BJ (cell line): ENCODE measurements around the gene ZNF483. TPM values are rescaled to one million over a fixed set of nuclear protein-coding genes. Genes with fewer than 3 reads are reported as not detected.
"Not testable (repeated sequence)": the region's sequence is repeated elsewhere in the genome, so short reads cannot be mapped to it uniquely, and the experiment has no call there.

Experiments used
- CTCF ChIA-PET: fragments of 350-600 bp; formaldehyde crosslinking; extraction: SDS; loops from one replicate; lab custom pipeline; 2021; ENCODE audit warnings: antibody characterized with exemption, inconsistent platforms; lab: Yijun Ruan, JAX
- POLR2A ChIA-PET: fragments of 300-600 bp; sonication (Branson Sonifier 250); formaldehyde crosslinking; extraction: SDS; loops from one replicate; lab custom pipeline; 2021; ENCODE audit warnings: antibody characterized with exemption; lab: Charles Lee
- DNase-seq: peaks from one replicate; pipeline ENCODE4 v3.0.0-alpha.2; 2011; ENCODE audit warnings: low read depth
- H3K27me3 ChIP-seq: 2 replicates; pipeline ENCODE4 v1.6.0; 2011; ENCODE audit warnings: low read length; ENCODE audit not compliant: control insufficient read depth, insufficient read depth
- H3K36me3 ChIP-seq: 2 replicates; pipeline ENCODE4 v1.5.1; 2011; ENCODE audit warnings: low read length; ENCODE audit not compliant: control insufficient read depth, insufficient read depth
- H3K4me3 ChIP-seq: 2 replicates; pipeline ENCODE4 v1.5.1; 2011; ENCODE audit warnings: low read depth, mild to moderate bottlenecking, control low read depth, low read length
- polyA plus RNA-seq: library from polyadenylated mRNA; depleted of rRNA; stranded (reverse); fragments of >200 nt; gene quantifications from 2 replicates; pipeline ENCODE4 v1.2.3, GENCODE V29; 2011
- TF ChIP-seq, protein P1 (sequence below): IDR thresholded peaks from 2 replicates; pipeline ENCODE4 v1.5.1; 2011; ENCODE audit warnings: low read depth, mild to moderate bottlenecking, control low read depth, inconsistent platforms, low read length, moderate library complexity; ENCODE audit not compliant: insufficient read depth

Gene ZNF483
- polyA plus RNA-seq, 1 experiment, result 0.70 TPM

DNA sequence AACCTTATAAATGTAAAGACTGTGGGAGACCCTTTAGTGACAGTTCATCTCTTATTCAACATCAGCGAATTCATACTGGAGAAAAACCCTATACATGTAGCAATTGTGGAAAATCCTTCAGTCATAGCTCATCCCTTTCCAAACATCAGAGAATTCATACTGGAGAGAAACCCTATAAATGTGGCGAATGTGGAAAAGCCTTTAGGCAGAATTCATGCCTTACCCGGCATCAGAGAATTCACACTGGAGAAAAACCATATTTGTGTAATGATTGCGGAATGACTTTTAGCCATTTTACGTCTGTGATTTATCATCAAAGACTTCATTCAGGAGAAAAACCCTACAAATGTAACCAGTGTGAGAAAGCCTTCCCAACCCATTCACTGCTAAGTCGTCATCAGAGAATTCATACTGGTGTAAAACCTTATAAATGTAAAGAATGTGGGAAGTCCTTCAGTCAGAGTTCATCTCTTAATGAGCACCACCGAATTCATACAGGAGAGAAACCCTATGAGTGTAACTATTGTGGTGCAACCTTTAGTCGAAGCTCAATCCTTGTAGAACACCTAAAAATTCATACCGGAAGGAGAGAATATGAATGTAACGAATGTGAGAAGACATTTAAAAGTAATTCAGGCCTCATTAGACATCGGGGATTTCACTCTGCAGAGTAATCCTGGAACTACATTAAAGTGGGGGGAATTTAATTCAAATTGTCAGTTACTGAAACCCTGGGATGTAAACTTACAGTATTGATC lies 17.7 kb downstream of the ZNF483 start:
- ChIA-PET CTCF (no interaction called here), POLR2A (no interaction called here)
- Histone ChIP-seq H3K4me3 (no peak overlapping the region), H3K27me3 (no peaks in the 10 kb centered on the region), H3K36me3 (no peaks in the 10 kb centered on the region)
- TF ChIP-seq, protein P1, sequence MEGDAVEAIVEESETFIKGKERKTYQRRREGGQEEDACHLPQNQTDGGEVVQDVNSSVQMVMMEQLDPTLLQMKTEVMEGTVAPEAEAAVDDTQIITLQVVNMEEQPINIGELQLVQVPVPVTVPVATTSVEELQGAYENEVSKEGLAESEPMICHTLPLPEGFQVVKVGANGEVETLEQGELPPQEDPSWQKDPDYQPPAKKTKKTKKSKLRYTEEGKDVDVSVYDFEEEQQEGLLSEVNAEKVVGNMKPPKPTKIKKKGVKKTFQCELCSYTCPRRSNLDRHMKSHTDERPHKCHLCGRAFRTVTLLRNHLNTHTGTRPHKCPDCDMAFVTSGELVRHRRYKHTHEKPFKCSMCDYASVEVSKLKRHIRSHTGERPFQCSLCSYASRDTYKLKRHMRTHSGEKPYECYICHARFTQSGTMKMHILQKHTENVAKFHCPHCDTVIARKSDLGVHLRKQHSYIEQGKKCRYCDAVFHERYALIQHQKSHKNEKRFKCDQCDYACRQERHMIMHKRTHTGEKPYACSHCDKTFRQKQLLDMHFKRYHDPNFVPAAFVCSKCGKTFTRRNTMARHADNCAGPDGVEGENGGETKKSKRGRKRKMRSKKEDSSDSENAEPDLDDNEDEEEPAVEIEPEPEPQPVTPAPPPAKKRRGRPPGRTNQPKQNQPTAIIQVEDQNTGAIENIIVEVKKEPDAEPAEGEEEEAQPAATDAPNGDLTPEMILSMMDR, result no peak
- DNase-seq, result no peak

DNA sequence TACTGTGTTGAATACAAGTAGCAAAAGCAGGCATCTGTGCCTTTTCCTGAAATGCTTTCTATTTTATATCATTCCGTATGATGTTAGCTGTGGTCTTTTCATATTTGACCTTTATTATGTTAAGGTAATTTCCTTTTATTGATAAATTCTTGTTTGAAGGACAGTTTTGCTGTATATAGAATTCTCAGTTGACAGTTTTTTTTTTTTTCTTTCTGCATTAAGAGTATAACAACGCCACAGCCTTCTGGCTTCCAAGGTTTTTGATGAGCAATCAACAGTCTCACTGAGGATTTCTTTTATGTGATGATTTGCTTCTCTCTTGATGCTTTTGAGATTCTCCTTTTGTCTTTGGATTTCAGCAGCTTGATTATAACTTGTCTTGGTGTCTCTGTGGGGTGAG lies 23.6 kb downstream of the ZNF483 start:
- TF ChIP-seq, protein P1, result no peak
- POLR2A ChIA-PET, result no interaction called here
- Histone ChIP-seq H3K4me3 (no peak overlapping the region), H3K36me3 (no peaks in the 10 kb centered on the region), H3K27me3 (no peaks in the 10 kb centered on the region)
- no peak for DNase-seq
- CTCF ChIA-PET, result interaction anchor here (0.6 kb wide), 1 partner anchor 1017 kb away, joined by 3 read pairs; no protein-coding TSS in a partner anchor

DNA sequence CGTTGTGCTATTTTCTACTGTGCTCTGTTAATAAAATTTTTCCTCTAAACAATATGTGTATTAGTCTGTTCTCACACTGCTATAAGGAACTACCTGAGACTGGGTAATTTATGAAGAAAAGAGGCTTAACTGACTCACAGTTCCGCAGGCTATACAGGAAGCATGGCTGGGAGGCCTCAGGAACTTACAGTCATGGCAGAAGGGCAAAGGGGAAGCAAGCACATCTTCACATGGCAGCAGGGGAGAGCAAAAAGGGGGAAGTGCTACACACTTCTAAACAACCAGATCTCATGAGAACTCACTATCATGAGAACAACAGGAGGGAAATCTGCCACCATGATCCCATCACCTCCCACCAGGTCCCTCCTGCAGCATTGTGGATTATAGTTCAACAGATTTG lies 30.4 kb downstream of the ZNF483 start:
- CTCF ChIA-PET, H3K4me3 ChIP-seq, POLR2A ChIA-PET, DNase-seq, H3K36me3 ChIP-seq, H3K27me3 ChIP-seq: not testable (repeated sequence)

DNA sequence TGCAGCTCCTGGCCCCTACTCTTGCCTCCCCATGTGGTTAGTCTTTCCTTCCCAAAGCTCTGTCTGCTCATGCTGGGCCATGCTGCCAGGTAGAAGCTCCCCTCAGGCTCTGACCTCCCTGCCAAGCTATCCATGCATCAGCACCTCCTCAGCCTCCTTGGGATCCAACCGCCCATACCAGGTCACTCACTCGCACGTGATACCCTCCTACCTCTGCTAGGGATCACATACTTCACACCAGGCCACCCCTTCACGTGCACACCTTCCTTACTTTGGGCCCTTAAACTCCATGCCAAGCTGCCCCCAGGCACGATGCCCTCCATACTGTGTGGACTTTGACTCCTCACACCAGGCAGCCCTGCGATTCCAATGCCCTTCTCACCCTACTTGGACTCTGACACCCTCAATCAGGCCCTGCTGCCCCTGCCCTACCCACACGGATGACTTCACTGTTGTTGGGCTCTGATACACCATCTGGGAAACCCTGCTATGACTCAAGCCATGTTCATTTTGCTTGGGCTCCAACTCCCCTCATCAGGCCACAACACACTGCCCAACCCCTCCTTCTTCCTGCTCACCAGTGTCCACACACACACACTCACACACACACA lies 34.1 kb downstream of the ZNF483 start:
- CTCF ChIA-PET, result no interaction called here
- TF ChIP-seq, protein P1, result no peak
- Histone ChIP-seq H3K36me3 (peaks cover 2% of the 10 kb centered on the region), H3K4me3 (no peak overlapping the region), H3K27me3 (no peaks in the 10 kb centered on the region)
- DNase-seq, result no peak
- POLR2A ChIA-PET, result no interaction called here

DNA sequence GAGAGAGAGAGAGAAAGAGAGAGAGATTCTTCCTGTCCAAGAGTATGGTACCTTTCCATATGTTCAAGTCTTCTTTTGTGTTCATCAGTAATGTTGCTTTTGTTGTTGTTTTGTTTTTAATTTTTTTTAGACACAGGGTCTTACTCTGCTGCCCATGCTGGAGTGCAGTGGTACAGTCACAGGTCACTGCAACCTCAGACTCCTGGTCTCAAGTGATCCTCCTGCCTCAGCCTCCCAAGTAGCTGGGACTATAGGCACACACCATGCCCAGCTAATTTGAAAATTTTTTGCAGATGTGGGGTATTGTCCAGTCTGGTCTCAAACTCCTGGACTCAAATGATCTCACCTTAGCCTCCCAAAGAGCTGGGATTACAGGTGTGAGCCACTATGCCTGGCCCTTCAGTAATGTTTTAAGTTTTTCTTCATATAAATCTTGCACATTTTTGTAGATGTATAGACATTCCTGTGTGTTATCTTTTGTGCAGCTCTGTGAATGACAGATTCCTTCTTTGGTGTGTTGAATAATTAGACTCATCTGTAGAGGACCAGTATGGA lies 36.3 kb downstream of the ZNF483 start:
- no peak overlapping the region for H3K4me3 ChIP-seq
- TF ChIP-seq, protein P1, result no peak
- DNase-seq, result no peak
- ChIA-PET CTCF (interaction anchor here (0.6 to 1.2 kb wide), 3 partner anchors 11 to 169 kb away, joined by 3 read pairs; no protein-coding TSS in a partner anchor), POLR2A (no interaction called here)
- no peaks in the 10 kb centered on the region for H3K27me3 ChIP-seq
- peaks cover 8% of the 10 kb centered on the region for H3K36me3 ChIP-seq
